AG10803 (cell line): ENCODE results near the gene KANSL2.
A peak's percentile ranks its signal among the peaks of the same experiment; 100 is the strongest.
"Not testable (repeated sequence)": the region's sequence is repeated elsewhere in the genome, so short reads cannot be mapped to it uniquely, and the experiment has no call there.

ENCODE experiments used
- DNase-seq: peaks from one replicate; pipeline ENCODE4 v3.0.0; 2010; ENCODE audit warnings: low read depth
- H3K4me3 ChIP-seq: 2 replicates; pipeline ENCODE4 v1.5.1; 2011; ENCODE audit warnings: mild to moderate bottlenecking, low read length, control low read depth
- CTCF ChIP-seq: conservative IDR thresholded peaks from 2 replicates; pipeline ENCODE4 v1.5.1; 2011; ENCODE audit warnings: mild to moderate bottlenecking, low read length, control low read depth, inconsistent platforms

KANSL2 gene

GRCh38 chr12:48681399-48681709 is 684 bp downstream of the KANSL2 start:
- TF ChIP-seq CTCF, result no peak
- peak overlapping the region; percentile 100 for H3K4me3 ChIP-seq
- peak; percentile 9 for DNase-seq

- TF ChIP-seq CTCF, result no peak
- no peak for DNase-seq
- H3K4me3 ChIP-seq, result peak overlapping the region; percentile 100
Observed at GRCh38 chr12:48680861-48681260, 1.2 kb downstream of the KANSL2 start.

GRCh38 chr12:48678551-48679185 is 3.4 kb downstream of the KANSL2 start:
- no peak overlapping the region for H3K4me3 ChIP-seq
- no peak for DNase-seq
- no peak for TF ChIP-seq CTCF

- TF ChIP-seq CTCF, result no peak
- DNase-seq, result peak; percentile 31
- no peak overlapping the region for H3K4me3 ChIP-seq
Observed at GRCh38 chr12:48671231-48671856, 10.7 kb downstream of the KANSL2 start.

- no peak for TF ChIP-seq CTCF
- DNase-seq, result no peak
- no peak overlapping the region for H3K4me3 ChIP-seq
Observed at GRCh38 chr12:48668996-48669395, 13.0 kb downstream of the KANSL2 start.

DNA sequence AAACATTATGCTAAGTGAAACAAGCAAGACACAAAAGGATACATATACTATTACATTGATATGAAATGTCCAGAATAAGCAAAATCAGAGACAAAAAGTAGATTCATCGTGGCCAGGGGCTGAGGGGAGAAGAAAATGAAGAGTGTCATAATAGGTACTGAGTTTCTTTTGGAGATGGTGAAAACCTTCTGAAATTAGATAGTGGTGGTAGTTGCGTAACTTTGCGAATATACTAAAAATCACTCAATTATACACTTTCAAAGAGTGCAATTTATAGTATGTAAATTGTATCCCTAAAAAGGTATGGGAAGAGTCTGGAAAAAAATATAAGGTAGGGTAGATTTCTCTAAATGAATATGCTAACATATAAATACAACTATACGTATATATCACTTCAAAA is 22.2 kb downstream of the KANSL2 start:
- TF ChIP-seq CTCF, result no peak
- no peak overlapping the region for H3K4me3 ChIP-seq
- DNase-seq, result no peak

GRCh38 chr12:48651681-48652080 is 30.4 kb downstream of the KANSL2 start:
- peak; percentile 6 for DNase-seq
- no peak for TF ChIP-seq CTCF

DNA sequence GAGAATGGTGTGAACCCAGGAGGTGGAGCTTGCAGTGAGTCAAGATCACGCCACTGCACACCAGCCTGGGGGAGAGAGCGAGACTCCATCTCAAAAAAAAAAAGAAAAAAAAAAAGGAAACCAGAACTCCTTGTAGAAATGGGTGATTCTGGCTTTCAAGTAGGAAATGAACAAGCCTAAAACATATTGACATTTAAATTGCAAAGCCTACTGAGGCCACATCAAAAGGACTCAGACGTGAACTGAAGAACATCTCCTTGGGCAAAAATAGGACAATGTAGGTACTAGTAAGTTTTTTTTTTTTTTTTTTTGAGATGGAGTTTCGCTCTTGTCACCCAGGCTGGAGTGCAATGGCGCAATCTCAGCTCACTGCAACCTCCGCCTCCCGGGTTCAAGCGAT is 36.7 kb downstream of the KANSL2 start:
- not testable (repeated sequence) for H3K4me3 ChIP-seq, DNase-seq

More at GRCh38 chr12:48651681-48652080, 30.4 kb downstream of the KANSL2 start:
- no peak overlapping the region for H3K4me3 ChIP-seq
